ENCODE measurements around the gene PRDM2.
A peak's percentile ranks its signal among the peaks of the same experiment; 100 is the strongest.

The PRDM2 gene

GRCh38 chr1:13737398-13737797, 37.4 kb downstream of the PRDM2 start:
- no peak for DNase-seq

- no peak for DNase-seq
Observed at GRCh38 chr1:13746342-13746741, 46.4 kb downstream of the PRDM2 start.

GRCh38 chr1:13748610-13749505, 48.9 kb downstream of the PRDM2 start:
- DNase-seq: peak; percentile 98 to 99 (median 99)

GRCh38 chr1:13749543-13750341, 49.8 kb downstream of the PRDM2 start:
- peak; percentile 81 to 90 (median 83) for DNase-seq

GRCh38 chr1:13751458-13751871, 51.5 kb downstream of the PRDM2 start:
- DNase-seq: peak in 2 of 3 donors; percentile 13 to 25

- no peak for DNase-seq
Observed at GRCh38 chr1:13751985-13752384, 52.0 kb downstream of the PRDM2 start.

- DNase-seq: no peak
Observed at GRCh38 chr1:13752852-13753251, 52.9 kb downstream of the PRDM2 start.

- peak; percentile 10 to 42 (median 37) for DNase-seq
Observed at GRCh38 chr1:13753636-13754402, 53.8 kb downstream of the PRDM2 start.

GRCh38 chr1:13754510-13755103, 54.6 kb downstream of the PRDM2 start:
- DNase-seq: no peak

GRCh38 chr1:13756557-13757315, 56.7 kb downstream of the PRDM2 start:
- DNase-seq: no peak

GRCh38 chr1:13757693-13758092, 57.7 kb downstream of the PRDM2 start:
- DNase-seq: no peak

- DNase-seq: no peak
Observed at GRCh38 chr1:13759072-13759471, 59.1 kb downstream of the PRDM2 start.

- no peak for DNase-seq
Observed at GRCh38 chr1:13760340-13760739, 60.4 kb downstream of the PRDM2 start.

- no peak for DNase-seq
Observed at GRCh38 chr1:13760921-13761320, 60.9 kb downstream of the PRDM2 start.

- no peak for DNase-seq
Observed at GRCh38 chr1:13761883-13762282, 61.9 kb downstream of the PRDM2 start.

- DNase-seq: no peak
Observed at GRCh38 chr1:13762642-13763041, 62.7 kb downstream of the PRDM2 start.

- DNase-seq: no peak
Observed at GRCh38 chr1:13763222-13763621, 63.2 kb downstream of the PRDM2 start.

GRCh38 chr1:13763991-13764390, 64.0 kb downstream of the PRDM2 start:
- no peak for DNase-seq

GRCh38 chr1:13764588-13765332, 64.8 kb downstream of the PRDM2 start:
- DNase-seq: no peak

- no peak for DNase-seq
Observed at GRCh38 chr1:13766592-13767564, 66.9 kb downstream of the PRDM2 start.

All from suppressor macrophage treated with lipopolysaccharide for 1 hour (primary cell).